Measurements from ENCODE around the gene BDKRB2. TPM values are rescaled to one million over a fixed set of nuclear protein-coding genes. Genes with fewer than 3 reads are reported as not detected.
A peak's percentile ranks its signal among the peaks of the same experiment; 100 is the strongest.

Gene BDKRB2
- total and polyA plus RNA-seq, 2 of the 4 experiments (the other 2 are of a cell fraction), result 60.9 to 73.1 TPM

DNA sequence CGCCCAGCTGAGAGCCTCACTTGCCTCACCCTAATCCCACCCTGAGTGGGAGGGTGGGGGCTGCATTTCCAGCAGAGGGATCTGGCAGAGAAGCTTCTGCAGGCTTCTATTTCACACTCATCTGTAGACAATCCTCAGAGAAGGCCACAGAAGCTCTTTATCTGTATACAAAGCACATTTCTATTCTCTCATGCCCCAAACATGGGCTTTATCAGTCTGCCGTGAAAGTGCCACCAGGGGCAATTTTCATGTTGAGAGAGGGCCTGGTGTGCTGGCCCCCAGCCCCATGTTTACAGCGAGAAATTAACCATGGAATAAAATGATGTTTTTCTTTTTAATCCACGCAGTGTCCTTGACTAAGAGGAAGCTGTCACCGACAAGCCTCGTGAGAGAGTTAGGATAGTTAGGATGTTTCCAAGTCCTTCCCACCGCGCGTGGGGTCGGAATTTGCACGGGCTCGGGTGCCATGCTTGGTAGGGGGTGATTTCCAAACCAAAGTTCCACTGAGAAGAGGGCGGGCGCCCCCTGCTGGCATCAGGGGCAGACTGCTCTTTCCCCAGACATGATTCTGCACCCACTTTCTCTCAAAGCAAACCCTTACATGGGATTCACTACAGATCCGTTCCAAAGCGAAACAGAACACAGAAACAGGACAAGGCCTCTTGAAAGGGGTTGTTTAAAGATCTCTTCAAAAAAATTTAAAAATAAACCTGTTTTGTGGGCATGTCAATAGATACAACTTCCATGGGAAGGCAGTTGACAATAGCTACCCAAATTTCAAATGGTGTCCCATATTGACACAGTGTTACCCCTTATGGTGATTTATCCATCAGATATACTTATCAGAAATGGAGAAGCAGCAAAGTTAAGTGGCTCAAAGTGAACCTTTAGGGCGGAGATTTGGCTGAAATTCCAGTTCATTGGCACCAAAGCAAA lies 70.8 kb downstream of the BDKRB2 start (continued):
- TF ChIP-seq RFX5 (IDR thresholded peaks at IDR 0.05; ENCODE audit: low read depth, low read length) (no peak), BHLHE40 (IDR thresholded peaks at IDR 0.05; ENCODE audit: low read depth, low read length) (peak; percentile 92), RCOR1 (IDR thresholded peaks at IDR 0.05; ENCODE audit: insufficient replicate concordance, low read length) (no peak), FOS (IDR thresholded peaks at IDR 0.05; ENCODE audit: low read depth, low read length) (0 out of 2 replicates have a peak, but pooled peaks have one; percentile 10)

DNA sequence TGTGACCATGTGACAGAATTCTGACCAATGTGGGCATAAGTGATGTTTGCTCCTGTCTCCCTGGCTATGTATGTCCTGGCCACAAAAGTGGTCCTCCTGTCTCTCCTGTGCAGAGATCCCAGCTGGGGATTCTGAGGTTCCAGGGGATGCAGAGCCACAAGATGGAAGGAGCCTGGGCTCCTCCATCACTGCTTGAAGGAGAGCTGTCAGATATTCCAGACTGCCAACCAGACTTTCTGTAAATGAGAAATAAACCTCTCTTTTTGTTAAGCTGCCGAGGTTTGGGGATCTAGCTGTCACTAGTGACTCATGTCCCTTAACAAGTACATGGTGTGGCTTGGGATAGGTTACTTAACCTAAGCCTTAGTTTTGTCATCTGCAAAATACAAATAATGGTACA lies 73.3 kb downstream of the BDKRB2 start:
- dilution Hi-C loops (cut with HindIII; ENCODE audit: low sequenced_read_pairs, unreplicated experiment), result no loop called here
- peaks cover under 1% of the 10 kb centered on the region; the same call in 1 of the 2 replicates for H3K36me3 ChIP-seq (ENCODE audit: control insufficient read depth, insufficient read depth, low read length)
- peak overlapping the region; percentile 33; the same call in 1 of the 2 replicates for H4K91ac ChIP-seq (ENCODE audit: insufficient read depth, low read depth, low read length)
- peak overlapping the region in 1 of 2 experiments; percentile 3; a peak in 1 of 4 replicates for H4K8ac ChIP-seq (ENCODE audit: low read depth in 2 of 2, low read length in 2 of 2)
- H2BK5ac ChIP-seq (ENCODE audit: low read depth, low read length, poor library complexity, severe bottlenecking), result no peak overlapping the region
- in situ Hi-C loops (cut with MboI; ENCODE audit: low sequenced_read_pairs), result loop anchor here (5.0 kb wide), 1 partner anchor 276 kb away; no protein-coding TSS in a partner anchor
- H3K14ac ChIP-seq (replicated peaks; ENCODE audit: low read depth, low read length), result no peak overlapping the region
- H2BK15ac ChIP-seq (ENCODE audit: low read depth, low read length), result peak overlapping the region; percentile 13; the same call in 1 of the 3 replicates
- H3K18ac ChIP-seq (ENCODE audit: low read depth, low read length), result no peak overlapping the region
- peak overlapping the region; percentile 17; the same call in 1 of the 2 replicates for H2AK5ac ChIP-seq (ENCODE audit: low read depth, low read length)
- no peaks in the 10 kb centered on the region for H3K27me3 ChIP-seq (ENCODE audit: control insufficient read depth, insufficient read depth, low read length)
- peaks cover 8% of the 10 kb centered on the region for H3K9me3 ChIP-seq (ENCODE audit: control insufficient read depth, insufficient read depth, low read length)
- H3K79me1 ChIP-seq (ENCODE audit: low read depth in 1 of 2, low read length in 2 of 2), result peaks cover 0 to 7% of the 10 kb centered on the region in 2 experiments; a peak in 1 of 4 replicates
- ChIA-PET CTCF (no interaction called here), POLR2A (ENCODE audit: unreplicated experiment) (no interaction called here)
- H3K4me2 ChIP-seq (ENCODE audit: low read depth, low read length), result no peak overlapping the region
- peaks cover 7% of the 10 kb centered on the region for H3K9me1 ChIP-seq (ENCODE audit: insufficient read depth, low read length)
- no peak overlapping the region for H3K23ac ChIP-seq (ENCODE audit: low read depth, low read length)
- ATAC-seq (ENCODE audit: low read depth) (no peak), DNase-seq (no peak)
- H4K20me1 ChIP-seq (ENCODE audit: insufficient read depth, low read length), result no peaks in the 10 kb centered on the region
- peaks cover 25% of the 10 kb centered on the region for H3K4me1 ChIP-seq (ENCODE audit: control insufficient read depth, insufficient read depth, low read length)
- no peak overlapping the region for H3K4me3 ChIP-seq (ENCODE audit: insufficient read depth, low read depth, low read length)
- H3K9ac ChIP-seq (ENCODE audit: low read depth, low read length), result no peak overlapping the region
- 0 out of 2 replicates have a peak overlapping the region, but pooled peaks have one; percentile 48 for H2BK120ac ChIP-seq (ENCODE audit: low read depth, low read length)
- H4K5ac ChIP-seq (ENCODE audit: low read depth, low read length), result no peak overlapping the region
- H3K27ac ChIP-seq (ENCODE audit: insufficient read depth, low read length), result no peak overlapping the region
- BruUV-seq (replicated peaks), result no TSS peak
- no CpG with 5 or more reads among the region's 1 CpG for WGBS, 2 experiments (ENCODE audit: extremely low coverage in 2 of 2, insufficient read length in 1 of 2)
- H2BK20ac ChIP-seq (ENCODE audit: low read depth, low read length), result peak overlapping the region; percentile 45; the same call in 1 of the 2 replicates
- no peak overlapping the region for H2AFZ ChIP-seq (replicated peaks; ENCODE audit: low read length, poor library complexity)
- intact Hi-C loops (cut with micrococcal nuclease), result no loop called here
- H3K4ac ChIP-seq (ENCODE audit: low read depth, low read length), result 0 out of 2 replicates have a peak overlapping the region, but pooled peaks have one; percentile 14
- no peak overlapping the region for H3K56ac ChIP-seq (ENCODE audit: extremely low read depth, insufficient read depth, low read length)
- no peak overlapping the region for H2AK9ac ChIP-seq (replicated peaks; ENCODE audit: low read depth, low read length, poor library complexity)
- TF ChIP-seq RAD21 (IDR thresholded peaks at IDR 0.05; ENCODE audit: low read length) (no peak), CEBPB (IDR thresholded peaks at IDR 0.05; ENCODE audit: low read depth, low read length) (no peak), NFE2L2 (IDR thresholded peaks at IDR 0.05; ENCODE audit: low read depth, low read length) (no peak), MAFK (IDR thresholded peaks at IDR 0.05; ENCODE audit: low read depth, low read length) (no peak), BHLHE40 (IDR thresholded peaks at IDR 0.05; ENCODE audit: low read depth, low read length) (no peak), RCOR1 (IDR thresholded peaks at IDR 0.05; ENCODE audit: insufficient replicate concordance, low read length) (no peak), MAZ (IDR thresholded peaks at IDR 0.05; ENCODE audit: borderline replicate concordance, low read depth, low read length) (no peak), RFX5 (IDR thresholded peaks at IDR 0.05; ENCODE audit: low read depth, low read length) (no peak)
- TF ChIP-seq, protein P1, sequence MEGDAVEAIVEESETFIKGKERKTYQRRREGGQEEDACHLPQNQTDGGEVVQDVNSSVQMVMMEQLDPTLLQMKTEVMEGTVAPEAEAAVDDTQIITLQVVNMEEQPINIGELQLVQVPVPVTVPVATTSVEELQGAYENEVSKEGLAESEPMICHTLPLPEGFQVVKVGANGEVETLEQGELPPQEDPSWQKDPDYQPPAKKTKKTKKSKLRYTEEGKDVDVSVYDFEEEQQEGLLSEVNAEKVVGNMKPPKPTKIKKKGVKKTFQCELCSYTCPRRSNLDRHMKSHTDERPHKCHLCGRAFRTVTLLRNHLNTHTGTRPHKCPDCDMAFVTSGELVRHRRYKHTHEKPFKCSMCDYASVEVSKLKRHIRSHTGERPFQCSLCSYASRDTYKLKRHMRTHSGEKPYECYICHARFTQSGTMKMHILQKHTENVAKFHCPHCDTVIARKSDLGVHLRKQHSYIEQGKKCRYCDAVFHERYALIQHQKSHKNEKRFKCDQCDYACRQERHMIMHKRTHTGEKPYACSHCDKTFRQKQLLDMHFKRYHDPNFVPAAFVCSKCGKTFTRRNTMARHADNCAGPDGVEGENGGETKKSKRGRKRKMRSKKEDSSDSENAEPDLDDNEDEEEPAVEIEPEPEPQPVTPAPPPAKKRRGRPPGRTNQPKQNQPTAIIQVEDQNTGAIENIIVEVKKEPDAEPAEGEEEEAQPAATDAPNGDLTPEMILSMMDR (conservative IDR thresholded peaks at IDR 0.05; ENCODE audit: low read depth, low read length), result no peak
- TF ChIP-seq, protein P2, sequence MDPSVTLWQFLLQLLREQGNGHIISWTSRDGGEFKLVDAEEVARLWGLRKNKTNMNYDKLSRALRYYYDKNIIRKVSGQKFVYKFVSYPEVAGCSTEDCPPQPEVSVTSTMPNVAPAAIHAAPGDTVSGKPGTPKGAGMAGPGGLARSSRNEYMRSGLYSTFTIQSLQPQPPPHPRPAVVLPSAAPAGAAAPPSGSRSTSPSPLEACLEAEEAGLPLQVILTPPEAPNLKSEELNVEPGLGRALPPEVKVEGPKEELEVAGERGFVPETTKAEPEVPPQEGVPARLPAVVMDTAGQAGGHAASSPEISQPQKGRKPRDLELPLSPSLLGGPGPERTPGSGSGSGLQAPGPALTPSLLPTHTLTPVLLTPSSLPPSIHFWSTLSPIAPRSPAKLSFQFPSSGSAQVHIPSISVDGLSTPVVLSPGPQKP (IDR thresholded peaks at IDR 0.05; ENCODE audit: borderline replicate concordance, low read depth, low read length), result no peak

Measured in IMR-90 (cell line).